ENCODE measurements around the gene SNCA.

DNA sequence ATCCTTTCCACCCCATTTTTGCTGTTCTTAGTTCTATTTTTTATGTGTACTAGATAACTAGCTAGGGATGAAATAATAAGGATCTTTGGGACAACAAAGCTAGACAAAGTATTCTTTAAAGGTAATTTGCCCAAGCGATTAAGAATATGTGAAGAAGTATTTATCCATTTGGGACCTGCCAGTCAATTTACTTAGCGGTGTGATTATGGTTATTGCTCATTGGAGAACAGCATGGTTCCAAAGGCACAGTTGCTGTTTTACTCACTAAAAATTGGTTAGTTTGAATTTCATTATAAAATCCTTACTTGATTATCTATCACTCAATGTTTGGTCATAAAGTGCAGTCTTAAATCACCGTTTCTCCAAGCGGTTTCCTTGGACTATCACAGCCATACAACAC is 124.1 kb downstream of the SNCA start:
- TF ChIP-seq CTCF (IDR thresholded peaks at IDR 0.05) (no peak), ZFX (IDR thresholded peaks at IDR 0.05; ENCODE audit: borderline replicate concordance) (no peak)

Data from 22Rv1 (cell line).